ENCODE data around the gene CFAP74. TPM values are rescaled to one million over a fixed set of nuclear protein-coding genes. Genes with fewer than 3 reads are reported as not detected.

The CFAP74 gene
- total RNA-seq, 2 donors from 2014 or later, result under 0.01 TPM; not detected in 1

DNA sequence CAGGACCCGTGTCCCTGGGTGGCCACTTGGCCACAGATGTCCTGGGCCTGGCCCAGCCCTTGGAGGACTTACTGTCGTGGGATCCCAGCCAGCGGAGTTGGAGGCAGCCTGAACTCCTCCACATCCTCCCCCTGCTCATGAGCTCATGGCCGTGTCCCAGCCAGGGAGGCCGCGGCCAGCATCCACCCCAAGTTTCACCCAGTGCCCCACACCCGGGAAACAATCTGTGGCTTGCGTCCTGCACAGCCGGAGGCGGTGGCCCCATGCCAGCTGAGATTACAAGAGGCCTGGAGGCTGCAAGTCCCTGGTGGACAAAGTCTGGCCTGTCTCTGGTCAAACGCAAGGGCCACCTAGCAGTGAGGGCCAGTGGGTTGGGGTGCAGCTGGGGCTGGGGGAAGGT is 57.0 kb downstream of the CFAP74 start:
- no peaks in the 10 kb centered on the region for H3K36me3 ChIP-seq (replicated peaks in 1 of 2; ENCODE audit: insufficient read depth in 1 of 2, low read depth in 2 of 2)
- no peak overlapping the region for H3K4me3 ChIP-seq
- ATAC-seq, result no peak
- H3K27me3 ChIP-seq, result no peaks in the 10 kb centered on the region
- TF ChIP-seq CTCF (IDR thresholded peaks at IDR 0.05) (no peak), POLR2A (IDR thresholded peaks at IDR 0.05) (no peak)
- 28 to 40% methylated on average over 2 to 11 of the region's 11 CpGs for WGBS, 2 donors
- no peak overlapping the region for H3K27ac ChIP-seq
- DNase-seq, result peak; percentile 29 to 54 (median 40)
- H3K4me1 ChIP-seq, result peaks cover 7% of the 10 kb centered on the region
- no peaks in the 10 kb centered on the region for H3K9me3 ChIP-seq
- intact Hi-C loops (cut with DNase I), result loop anchor here (5.0 kb wide), 1 partner anchor 96 kb away; no protein-coding TSS in a partner anchor

GRCh38 chr1:1945782-1946393 is 57.7 kb downstream of the CFAP74 start:
- Histone ChIP-seq H3K27ac (no peak overlapping the region), H3K4me3 (no peak overlapping the region), H3K9me3 (no peaks in the 10 kb centered on the region), H3K27me3 (no peaks in the 10 kb centered on the region), H3K36me3 (replicated peaks in 1 of 2; ENCODE audit: insufficient read depth in 1 of 2, low read depth in 2 of 2) (no peaks in the 10 kb centered on the region), H3K4me1 (peaks cover 7% of the 10 kb centered on the region)
- intact Hi-C loops (cut with DNase I), result loop anchor here (5.0 kb wide), 1 partner anchor 96 kb away; no protein-coding TSS in a partner anchor
- 70 to 79% methylated on average over 29 of the region's 29 CpGs for WGBS, 2 donors
- ATAC-seq (no peak), DNase-seq (no peak)
- TF ChIP-seq POLR2A (IDR thresholded peaks at IDR 0.05) (no peak), CTCF (IDR thresholded peaks at IDR 0.05) (no peak)

- Histone ChIP-seq H3K27ac (no peak overlapping the region), H3K4me1 (peaks cover 7% of the 10 kb centered on the region), H3K36me3 (replicated peaks in 1 of 2; ENCODE audit: insufficient read depth in 1 of 2, low read depth in 2 of 2) (no peaks in the 10 kb centered on the region), H3K9me3 (no peaks in the 10 kb centered on the region), H3K4me3 (no peak overlapping the region), H3K27me3 (no peaks in the 10 kb centered on the region)
- ATAC-seq, result peak; percentile 84
- TF ChIP-seq POLR2A (IDR thresholded peaks at IDR 0.05) (no peak), CTCF (IDR thresholded peaks at IDR 0.05) (peak; percentile 68 to 93 (median 84))
- intact Hi-C loops (cut with DNase I), result no loop called here
- 6 to 15% methylated on average over 11 to 36 of the region's 37 CpGs for WGBS, 2 donors
- peak; percentile 45 to 88 (median 74) for DNase-seq
Observed at GRCh38 chr1:1943834-1944570, 59.6 kb downstream of the CFAP74 start.

DNA sequence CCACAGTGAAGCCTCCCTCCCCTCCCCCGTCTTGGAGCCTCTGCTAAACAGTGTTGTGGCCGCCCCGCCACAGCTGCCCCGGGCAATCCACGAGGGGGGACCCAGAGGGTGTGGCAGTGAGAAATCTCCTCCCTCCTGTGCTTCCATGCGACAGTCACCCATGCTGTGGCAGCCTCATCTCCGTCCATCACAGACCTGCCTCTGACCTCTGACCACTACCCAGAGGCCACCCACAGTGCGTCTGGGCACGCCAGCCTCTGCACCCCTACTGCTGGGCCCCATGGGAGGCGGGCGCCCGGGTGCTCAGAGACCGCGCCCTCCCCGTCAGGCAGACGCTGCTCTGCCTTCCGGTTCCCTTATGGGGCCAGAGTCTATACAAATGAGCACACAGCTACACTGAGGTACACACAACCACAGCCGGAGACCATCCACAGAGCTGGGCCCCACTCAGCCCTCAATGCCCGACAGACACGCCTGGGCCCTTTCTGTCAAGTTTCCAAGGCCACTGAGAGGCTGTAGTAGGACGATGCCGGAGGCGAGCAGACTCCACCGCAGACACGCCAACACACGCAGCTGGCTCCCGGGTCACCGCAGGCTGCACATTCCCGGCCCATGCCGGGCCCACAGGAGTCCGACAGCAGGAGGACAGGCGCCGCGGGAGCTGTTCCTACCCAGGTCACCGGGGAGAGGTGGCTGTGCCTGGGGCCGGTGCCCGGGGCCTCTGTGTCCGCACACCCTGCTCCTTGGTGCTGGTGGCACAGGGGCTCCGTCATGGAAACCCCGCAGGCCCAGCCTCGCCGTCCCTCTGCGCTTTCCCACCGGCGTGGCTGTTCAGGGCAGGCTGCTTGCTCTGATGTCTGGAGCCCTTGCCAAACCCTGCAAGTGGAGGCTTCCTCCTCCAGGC is 60.6 kb downstream of the CFAP74 start:
- ATAC-seq (no peak), DNase-seq (no peak)
- TF ChIP-seq CTCF (IDR thresholded peaks at IDR 0.05), result no peak
- no peak for TF ChIP-seq POLR2A (IDR thresholded peaks at IDR 0.05)
- Histone ChIP-seq H3K27me3 (no peaks in the 10 kb centered on the region), H3K36me3 (replicated peaks in 1 of 2; ENCODE audit: insufficient read depth in 1 of 2, low read depth in 2 of 2) (no peaks in the 10 kb centered on the region), H3K27ac (no peak overlapping the region), H3K4me3 (no peak overlapping the region), H3K4me1 (peaks cover 7% of the 10 kb centered on the region), H3K9me3 (no peaks in the 10 kb centered on the region)
- WGBS, 2 donors, result 83% methylated on average over 11 to 40 of the region's 45 CpGs
- intact Hi-C loops (cut with DNase I), result no loop called here
